AG04449 (cell line): Measurements from ENCODE around the gene ICAM1.

Experiments
- CTCF ChIA-PET: fragments of 350-600 bp; formaldehyde crosslinking; extraction: SDS; loops from one replicate; lab custom pipeline; 2021; ENCODE audit warnings: antibody characterized with exemption; lab: Yijun Ruan, JAX
- POLR2A ChIA-PET: fragments of 400-600, 350-600 bp; formaldehyde crosslinking; extraction: SDS; loops from one replicate; lab custom pipeline; 2020; ENCODE audit warnings: antibody characterized with exemption, inconsistent platforms; lab: Yijun Ruan, JAX
- DNase-seq: peaks from one replicate; pipeline ENCODE4 v3.0.0-alpha.2; 2010; ENCODE audit warnings: low read depth, low spot score
- H3K4me3 ChIP-seq: 2 replicates; pipeline ENCODE4 v1.5.1; 2011; ENCODE audit warnings: low read depth, mild to moderate bottlenecking, control low read depth, low read length
- CTCF ChIP-seq: IDR thresholded peaks from one replicate; pipeline ENCODE4 v1.5.1; 2011; ENCODE audit warnings: mild to moderate bottlenecking, moderate library complexity, low read length, control low read depth, inconsistent platforms; ENCODE audit not compliant: insufficient read depth; ENCODE audit errors: missing control alignments

The ICAM1 gene

GRCh38 chr19:10269333-10270179 lies 1.4 kb upstream of the ICAM1 start:
- H3K4me3 ChIP-seq: peak overlapping the region; percentile 27
- TF ChIP-seq CTCF: peak; percentile 97

GRCh38 chr19:10270180-10270615 lies 722 bp upstream of the ICAM1 start:
- peak overlapping the region; percentile 55 for H3K4me3 ChIP-seq
- no peak for TF ChIP-seq CTCF
- ChIA-PET CTCF (interaction anchor here (1.0 to 19.7 kb wide), 20 partner anchors 8 to 354 kb away, joined by 3 to 1180 read pairs (median 8); partner anchors contain the start of genes CDC37, FDX2, ICAM5 and RAVER1), POLR2A (interaction anchor here (1.1 to 3.0 kb wide), 5 partner anchors 19 to 121 kb away, joined by 3 to 12 read pairs (median 6); partner anchors contain the start of gene RAVER1)
- DNase-seq: no peak

More at GRCh38 chr19:10269333-10270179, 1.4 kb upstream of the ICAM1 start:
- ChIA-PET CTCF (interaction anchor here (0.6 to 19.7 kb wide), 27 partner anchors 9 to 171 kb away, joined by 3 to 1180 read pairs (median 5); partner anchors contain the start of genes CDC37, FDX2, ICAM5 and RAVER1), POLR2A (interaction anchor here (0.6 to 3.0 kb wide), 7 partner anchors 20 to 122 kb away, joined by 3 to 12 read pairs (median 6); partner anchors contain the start of genes ICAM5 and RAVER1)
- no peak for DNase-seq

GRCh38 chr19:10271543-10272086 lies 695 bp downstream of the ICAM1 start:
- CTCF ChIA-PET: interaction anchor here (0.6 to 19.7 kb wide), 16 partner anchors 9 to 340 kb away, joined by 3 to 1180 read pairs (median 5); partner anchors contain the start of genes CDC37, ICAM4, ICAM5 and RAVER1
- POLR2A ChIA-PET: interaction anchor here (0.8 to 3.0 kb wide), 4 partner anchors 18 to 109 kb away, joined by 3 to 11 read pairs (median 7); partner anchors contain the start of genes ICAM5, RAVER1 and TYK2
- peak overlapping the region; percentile 55 for H3K4me3 ChIP-seq
- DNase-seq: no peak
- TF ChIP-seq CTCF: no peak

GRCh38 chr19:10274589-10274988 lies 3.7 kb downstream of the ICAM1 start:
- no peak overlapping the region for H3K4me3 ChIP-seq
- POLR2A ChIA-PET: no interaction called here
- CTCF ChIA-PET: interaction anchor here (0.9 to 1.8 kb wide), 6 partner anchors 15 to 129 kb away, joined by 3 to 10 read pairs (median 4); partner anchors contain the start of gene CDC37
- TF ChIP-seq CTCF: no peak
- no peak for DNase-seq

GRCh38 chr19:10277795-10278589 lies 7.1 kb downstream of the ICAM1 start:
- TF ChIP-seq CTCF: no peak
- H3K4me3 ChIP-seq: no peak overlapping the region
- CTCF ChIA-PET: interaction anchor here (0.8 to 1.9 kb wide), 8 partner anchors 8 to 127 kb away, joined by 3 to 11 read pairs (median 5); partner anchors contain the start of gene ICAM1
- POLR2A ChIA-PET: interaction anchor here (1.5 kb wide), 1 partner anchor 13 kb away, joined by 6 read pairs; no protein-coding TSS in a partner anchor
- no peak for DNase-seq
